ENCODE measurements around the gene PHOX2A. TPM values are rescaled to one million over a fixed set of nuclear protein-coding genes. Genes with fewer than 3 reads are reported as not detected.

The PHOX2A gene
- total RNA-seq, 1 donor from 2014 or later: not detected

DNA sequence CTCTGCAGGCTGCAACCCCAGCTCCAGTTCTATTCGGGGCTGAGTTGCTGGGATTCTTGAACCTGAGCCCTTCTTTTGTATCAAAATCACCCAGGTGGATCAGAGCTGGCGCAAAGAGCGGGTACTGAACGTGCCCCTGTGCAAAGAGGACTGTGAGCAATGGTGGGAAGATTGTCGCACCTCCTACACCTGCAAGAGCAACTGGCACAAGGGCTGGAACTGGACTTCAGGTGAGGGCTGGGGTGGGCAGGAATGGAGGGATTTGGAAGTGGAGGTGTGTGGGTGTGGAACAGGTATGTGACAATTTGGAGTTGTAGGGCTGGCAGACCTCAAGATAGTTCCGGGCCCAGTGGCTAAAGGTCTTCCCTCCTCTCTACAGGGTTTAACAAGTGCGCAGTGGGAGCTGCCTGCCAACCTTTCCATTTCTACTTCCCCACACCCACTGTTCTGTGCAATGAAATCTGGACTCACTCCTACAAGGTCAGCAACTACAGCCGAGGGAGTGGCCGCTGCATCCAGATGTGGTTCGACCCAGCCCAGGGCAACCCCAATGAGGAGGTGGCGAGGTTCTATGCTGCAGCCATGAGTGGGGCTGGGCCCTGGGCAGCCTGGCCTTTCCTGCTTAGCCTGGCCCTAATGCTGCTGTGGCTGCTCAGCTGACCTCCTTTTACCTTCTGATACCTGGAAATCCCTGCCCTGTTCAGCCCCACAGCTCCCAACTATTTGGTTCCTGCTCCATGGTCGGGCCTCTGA, 48.3 kb downstream of the PHOX2A start:
- Histone ChIP-seq H3K9ac (ENCODE audit: low read length) (no peak overlapping the region), H3K4me1 (ENCODE audit: insufficient read depth, low read length) (peaks cover 3% of the 10 kb centered on the region), H3K36me3 (ENCODE audit: insufficient read depth, low read length) (no peaks in the 10 kb centered on the region), H4K20me1 (ENCODE audit: insufficient read depth, low read length) (no peaks in the 10 kb centered on the region), H2AFZ (ENCODE audit: low read depth, low read length) (no peak overlapping the region), H3K27ac (ENCODE audit: low read depth, low read length) (no peak overlapping the region), H3K79me2 (ENCODE audit: insufficient read depth, low read length) (no peaks in the 10 kb centered on the region), H3K4me2 (ENCODE audit: low read length) (no peak overlapping the region), H3K4me3 (ENCODE audit: insufficient read depth, low read depth, low read length) (no peak overlapping the region), H3K9me3 (ENCODE audit: insufficient read depth, low read depth, low read length) (no peaks in the 10 kb centered on the region), H3K27me3 (ENCODE audit: insufficient read depth, low read length) (peaks cover 2% of the 10 kb centered on the region)
- no peak for TF ChIP-seq EZH2 (IDR thresholded peaks at IDR 0.05; ENCODE audit: insufficient read depth, low read length)
- TF ChIP-seq, protein P1, sequence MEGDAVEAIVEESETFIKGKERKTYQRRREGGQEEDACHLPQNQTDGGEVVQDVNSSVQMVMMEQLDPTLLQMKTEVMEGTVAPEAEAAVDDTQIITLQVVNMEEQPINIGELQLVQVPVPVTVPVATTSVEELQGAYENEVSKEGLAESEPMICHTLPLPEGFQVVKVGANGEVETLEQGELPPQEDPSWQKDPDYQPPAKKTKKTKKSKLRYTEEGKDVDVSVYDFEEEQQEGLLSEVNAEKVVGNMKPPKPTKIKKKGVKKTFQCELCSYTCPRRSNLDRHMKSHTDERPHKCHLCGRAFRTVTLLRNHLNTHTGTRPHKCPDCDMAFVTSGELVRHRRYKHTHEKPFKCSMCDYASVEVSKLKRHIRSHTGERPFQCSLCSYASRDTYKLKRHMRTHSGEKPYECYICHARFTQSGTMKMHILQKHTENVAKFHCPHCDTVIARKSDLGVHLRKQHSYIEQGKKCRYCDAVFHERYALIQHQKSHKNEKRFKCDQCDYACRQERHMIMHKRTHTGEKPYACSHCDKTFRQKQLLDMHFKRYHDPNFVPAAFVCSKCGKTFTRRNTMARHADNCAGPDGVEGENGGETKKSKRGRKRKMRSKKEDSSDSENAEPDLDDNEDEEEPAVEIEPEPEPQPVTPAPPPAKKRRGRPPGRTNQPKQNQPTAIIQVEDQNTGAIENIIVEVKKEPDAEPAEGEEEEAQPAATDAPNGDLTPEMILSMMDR (IDR thresholded peaks at IDR 0.05; ENCODE audit: insufficient read depth, low read depth, low read length): no peak
- FAIRE-seq: no peak
- Mint-ChIP-seq H3K27me3 (ENCODE audit: low read depth, unreplicated experiment) (peaks cover 4% of the 10 kb centered on the region), H3K27ac (ENCODE audit: unreplicated experiment) (no peak overlapping the region), H3K4me3 (ENCODE audit: unreplicated experiment) (no peak overlapping the region), H3K4me1 (ENCODE audit: low read depth, unreplicated experiment) (peaks cover 10% of the 10 kb centered on the region), H3K9me3 (ENCODE audit: unreplicated experiment) (no peaks in the 10 kb centered on the region), H3K36me3 (ENCODE audit: low read depth, unreplicated experiment) (no peaks in the 10 kb centered on the region)
- no peak for DNase-seq (ENCODE audit: low read depth)

DNA sequence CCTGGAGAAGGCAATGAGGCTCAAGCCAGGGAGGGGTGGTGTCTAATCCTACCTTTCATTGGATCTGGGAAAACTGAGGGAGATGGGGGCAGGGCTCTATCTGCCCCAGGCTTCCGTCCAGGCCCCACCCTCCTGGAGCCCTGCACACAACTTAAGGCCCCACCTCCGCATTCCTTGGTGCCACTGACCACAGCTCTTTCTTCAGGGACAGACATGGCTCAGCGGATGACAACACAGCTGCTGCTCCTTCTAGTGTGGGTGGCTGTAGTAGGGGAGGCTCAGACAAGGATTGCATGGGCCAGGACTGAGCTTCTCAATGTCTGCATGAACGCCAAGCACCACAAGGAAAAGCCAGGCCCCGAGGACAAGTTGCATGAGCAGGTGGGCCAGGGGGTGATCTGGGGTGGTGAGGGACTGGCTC, 52.0 kb downstream of the PHOX2A start, which contains the start of gene FOLR1:
Gene FOLR1 (plus strand): TSS at position 180 of the 421 bp plus-strand sequence. CDS start 34 bp downstream, at position 214.
- Mint-ChIP-seq H3K36me3 (ENCODE audit: low read depth, unreplicated experiment) (no peaks in the 10 kb centered on the region), H3K4me3 (ENCODE audit: unreplicated experiment) (no peak within 1 kb of the TSS), H3K27ac (ENCODE audit: unreplicated experiment) (peak within 1 kb of the TSS; percentile 47), H3K4me1 (ENCODE audit: low read depth, unreplicated experiment) (peaks cover 15% of the 10 kb centered on the region), H3K9me3 (ENCODE audit: unreplicated experiment) (no peaks in the 10 kb centered on the region), H3K27me3 (ENCODE audit: low read depth, unreplicated experiment) (peaks cover 8% of the 10 kb centered on the region)
- peaks cover 3% of the 10 kb centered on the region for H3K4me1 ChIP-seq (ENCODE audit: insufficient read depth, low read length)
- H3K9ac ChIP-seq (ENCODE audit: low read length): no peak within 1 kb of the TSS
- FAIRE-seq: no peak
- H3K27me3 ChIP-seq (ENCODE audit: insufficient read depth, low read length): peaks cover 2% of the 10 kb centered on the region
- no peak for TF ChIP-seq EZH2 (IDR thresholded peaks at IDR 0.05; ENCODE audit: insufficient read depth, low read length)
- TF ChIP-seq, protein P1 (IDR thresholded peaks at IDR 0.05; ENCODE audit: insufficient read depth, low read depth, low read length): no peak
- H3K79me2 ChIP-seq (ENCODE audit: insufficient read depth, low read length): no peaks in the 10 kb centered on the region
- no peaks in the 10 kb centered on the region for H4K20me1 ChIP-seq (ENCODE audit: insufficient read depth, low read length)
- no peaks in the 10 kb centered on the region for H3K9me3 ChIP-seq (ENCODE audit: insufficient read depth, low read depth, low read length)
- peak within 1 kb of the TSS; percentile 32 for H2AFZ ChIP-seq (ENCODE audit: low read depth, low read length)
- H3K4me2 ChIP-seq (ENCODE audit: low read length): no peak within 1 kb of the TSS
- no peak within 1 kb of the TSS for H3K27ac ChIP-seq (ENCODE audit: low read depth, low read length)
- DNase-seq (ENCODE audit: low read depth): peak; percentile 10
- H3K36me3 ChIP-seq (ENCODE audit: insufficient read depth, low read length): no peaks in the 10 kb centered on the region
- H3K4me3 ChIP-seq (ENCODE audit: insufficient read depth, low read depth, low read length): no peak within 1 kb of the TSS

DNA sequence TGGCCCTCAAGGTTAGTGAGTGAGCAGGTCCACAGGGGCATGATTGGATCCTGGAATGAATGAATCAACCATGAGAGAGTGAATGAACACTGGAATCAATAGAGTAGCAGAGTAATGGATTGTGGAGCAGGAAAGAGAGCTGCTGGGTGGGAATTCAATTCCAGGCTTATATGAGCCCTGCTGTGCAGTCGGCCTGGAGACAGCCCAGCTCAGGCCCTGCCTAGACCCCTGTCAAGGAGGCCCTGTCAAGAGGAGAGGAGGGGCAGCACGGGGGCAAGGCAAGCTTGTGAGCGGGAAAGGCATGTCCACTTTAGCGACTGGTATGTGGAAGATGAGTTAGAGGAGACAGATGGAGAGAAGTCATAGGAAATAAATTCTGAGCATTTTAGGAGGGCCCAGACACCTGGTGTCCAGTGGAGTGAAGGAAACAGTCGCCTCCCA, 53.3 kb downstream of the PHOX2A start:
- H3K9me3 ChIP-seq (ENCODE audit: insufficient read depth, low read depth, low read length): no peaks in the 10 kb centered on the region
- H3K27ac Mint-ChIP-seq (ENCODE audit: unreplicated experiment): no peak overlapping the region
- peaks cover 15% of the 10 kb centered on the region for H3K4me1 Mint-ChIP-seq (ENCODE audit: low read depth, unreplicated experiment)
- H3K4me3 Mint-ChIP-seq (ENCODE audit: unreplicated experiment): no peak overlapping the region
- peaks cover 8% of the 10 kb centered on the region for H3K27me3 Mint-ChIP-seq (ENCODE audit: low read depth, unreplicated experiment)
- H3K36me3 ChIP-seq (ENCODE audit: insufficient read depth, low read length): no peaks in the 10 kb centered on the region
- no peak overlapping the region for H2AFZ ChIP-seq (ENCODE audit: low read depth, low read length)
- H3K79me2 ChIP-seq (ENCODE audit: insufficient read depth, low read length): no peaks in the 10 kb centered on the region
- FAIRE-seq (no peak), DNase-seq (ENCODE audit: low read depth) (no peak)
- no peaks in the 10 kb centered on the region for H3K9me3 Mint-ChIP-seq (ENCODE audit: unreplicated experiment)
- TF ChIP-seq EZH2 (IDR thresholded peaks at IDR 0.05; ENCODE audit: insufficient read depth, low read length): no peak
- TF ChIP-seq, protein P1 (IDR thresholded peaks at IDR 0.05; ENCODE audit: insufficient read depth, low read depth, low read length): no peak
- H3K27ac ChIP-seq (ENCODE audit: low read depth, low read length): no peak overlapping the region
- no peak overlapping the region for H3K4me3 ChIP-seq (ENCODE audit: insufficient read depth, low read depth, low read length)
- no peak overlapping the region for H3K4me2 ChIP-seq (ENCODE audit: low read length)
- no peak overlapping the region for H3K9ac ChIP-seq (ENCODE audit: low read length)
- no peaks in the 10 kb centered on the region for H3K36me3 Mint-ChIP-seq (ENCODE audit: low read depth, unreplicated experiment)
- peaks cover 3% of the 10 kb centered on the region for H3K4me1 ChIP-seq (ENCODE audit: insufficient read depth, low read length)
- H4K20me1 ChIP-seq (ENCODE audit: insufficient read depth, low read length): no peaks in the 10 kb centered on the region
- peaks cover 2% of the 10 kb centered on the region for H3K27me3 ChIP-seq (ENCODE audit: insufficient read depth, low read length)
